ENCODE results near the gene RIPK4. TPM values are rescaled to one million over a fixed set of nuclear protein-coding genes. Genes with fewer than 3 reads are reported as not detected.

The RIPK4 gene
- total and polyA plus RNA-seq, 3 donors from 2014 or later: 3.9 to 10.2 (median 5.9) TPM

DNA sequence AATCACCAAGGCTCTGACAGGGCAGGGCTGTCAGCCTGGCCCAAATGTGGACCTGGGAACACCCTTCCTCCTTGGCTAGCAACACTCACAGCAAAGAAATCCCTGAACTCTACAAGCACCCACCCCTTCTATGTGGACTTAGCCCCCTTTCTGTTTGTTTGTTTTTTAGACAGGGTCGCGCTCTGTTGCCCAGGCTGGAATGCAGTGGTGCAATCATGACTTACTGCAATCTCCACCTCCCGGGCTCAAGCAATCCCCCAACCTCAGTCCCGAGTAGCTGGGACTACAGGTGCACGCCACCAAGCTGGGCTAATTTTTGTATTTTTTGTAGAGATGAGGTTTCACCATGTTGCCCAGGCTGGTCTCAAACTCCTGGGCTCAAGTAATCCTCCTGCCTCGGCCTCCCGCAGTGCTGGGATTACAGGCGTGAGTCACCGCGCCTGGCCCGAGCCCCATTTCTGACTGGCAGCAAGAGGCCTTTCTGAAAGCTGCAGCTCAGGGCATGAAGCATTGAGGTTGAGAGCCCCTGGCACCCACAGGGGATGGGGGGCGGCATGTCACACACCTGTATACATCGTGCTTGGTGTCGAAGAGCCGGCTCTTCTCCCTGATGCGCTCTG is 16.2 kb downstream of the RIPK4 start:
- WGBS, 2 donors: 94 to 96% methylated on average over 8 to 16 of the region's 16 CpGs
- no peak overlapping the region for H3K4me3 ChIP-seq
- no peak for DNase-seq
- TF ChIP-seq POLR2A (IDR thresholded peaks at IDR 0.05) (no peak), CTCF (IDR thresholded peaks at IDR 0.05) (no peak)
- intact Hi-C loops (cut with DNase I; ENCODE audit: low total_unique reads): no loop called here
- no peaks in the 10 kb centered on the region for H3K36me3 ChIP-seq (ENCODE audit: low read depth, missing control alignments)
- no peaks in the 10 kb centered on the region for H3K9me3 ChIP-seq
- no peaks in the 10 kb centered on the region for H3K27me3 ChIP-seq
- H3K4me1 ChIP-seq: no peaks in the 10 kb centered on the region
- no peak overlapping the region for H3K27ac ChIP-seq

DNA sequence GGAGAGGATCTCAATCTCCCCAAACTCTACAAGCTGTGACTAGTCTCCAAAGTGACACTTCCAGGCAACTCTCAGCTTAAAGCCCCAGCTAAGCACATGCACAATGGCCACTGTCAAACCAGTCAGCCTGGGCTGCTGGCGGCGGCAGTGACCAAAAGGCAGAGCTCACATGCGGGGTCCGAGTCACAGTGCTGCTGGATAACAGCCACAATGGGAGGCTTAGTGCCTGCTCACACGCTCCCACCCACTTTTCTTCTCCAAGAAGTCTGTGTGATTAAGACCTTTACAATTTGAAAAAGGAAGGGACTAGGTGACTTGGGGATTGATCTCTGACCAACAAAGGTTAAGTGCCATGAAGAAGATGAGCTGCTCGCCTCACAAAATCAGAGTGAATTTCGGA is 16.8 kb downstream of the RIPK4 start:
- no peak overlapping the region for H3K27ac ChIP-seq
- H3K9me3 ChIP-seq: no peaks in the 10 kb centered on the region
- TF ChIP-seq POLR2A (IDR thresholded peaks at IDR 0.05) (no peak), CTCF (IDR thresholded peaks at IDR 0.05) (no peak)
- 84 to 92% methylated on average over 7 of the region's 7 CpGs for WGBS, 2 donors
- no peak overlapping the region for H3K4me3 ChIP-seq
- no peaks in the 10 kb centered on the region for H3K36me3 ChIP-seq (ENCODE audit: low read depth, missing control alignments)
- no peak for DNase-seq
- no peaks in the 10 kb centered on the region for H3K4me1 ChIP-seq
- no peaks in the 10 kb centered on the region for H3K27me3 ChIP-seq
- intact Hi-C loops (cut with DNase I; ENCODE audit: low total_unique reads): no loop called here

- WGBS, 2 donors: 93 to 97% methylated on average over 10 of the region's 10 CpGs
- no peaks in the 10 kb centered on the region for H3K27me3 ChIP-seq
Measured at GRCh38 chr21:41749286-41749685, 17.6 kb downstream of the RIPK4 start.

DNA sequence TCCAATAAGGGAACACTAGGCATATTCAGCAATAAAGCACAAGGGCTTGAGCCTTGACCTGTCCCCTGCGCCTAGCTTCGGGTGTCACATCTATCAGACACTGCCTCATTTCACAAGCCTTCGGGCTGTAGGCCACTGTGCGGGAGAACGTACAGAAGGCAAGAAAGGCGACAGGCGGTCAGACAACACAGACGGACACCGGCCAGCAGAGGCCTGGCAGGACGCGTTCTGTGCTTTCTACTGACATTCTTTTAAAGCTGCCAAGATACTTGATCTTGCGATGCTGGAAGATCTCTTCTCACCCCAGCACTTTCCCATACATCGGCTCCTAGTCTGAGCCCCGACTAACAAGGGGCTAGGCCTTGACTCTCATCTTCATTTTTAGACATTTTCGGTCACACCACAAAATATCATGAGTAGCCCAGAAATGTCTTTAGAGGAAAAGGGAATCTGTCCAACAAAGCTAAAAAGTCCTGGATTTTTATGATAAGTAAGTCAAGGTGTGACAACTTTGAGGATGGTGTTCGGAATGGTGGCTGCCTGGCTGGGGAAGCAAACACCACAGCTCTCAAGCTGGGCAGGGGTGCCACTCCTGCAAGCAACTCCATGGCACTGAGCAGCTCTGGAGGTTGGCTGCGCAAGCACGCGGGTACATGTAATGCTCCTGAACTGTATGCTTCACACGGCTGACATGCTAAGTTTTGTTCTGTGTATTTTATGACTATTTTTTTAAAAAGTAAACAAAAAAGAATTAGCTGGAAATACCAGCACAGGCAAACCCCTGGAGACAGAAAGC is 18.7 kb downstream of the RIPK4 start:
- TF ChIP-seq POLR2A (IDR thresholded peaks at IDR 0.05): no peak
- no peak for TF ChIP-seq CTCF (IDR thresholded peaks at IDR 0.05)
- H3K4me1 ChIP-seq: no peaks in the 10 kb centered on the region
- DNase-seq: no peak
- H3K27ac ChIP-seq: no peak overlapping the region
- intact Hi-C loops (cut with DNase I; ENCODE audit: low total_unique reads): no loop called here
- no peak overlapping the region for H3K4me3 ChIP-seq
- no peaks in the 10 kb centered on the region for H3K9me3 ChIP-seq
- H3K36me3 ChIP-seq (ENCODE audit: low read depth, missing control alignments): no peaks in the 10 kb centered on the region
- H3K27me3 ChIP-seq: no peaks in the 10 kb centered on the region
- WGBS, 2 donors: 83 to 91% methylated on average over 20 of the region's 20 CpGs

More at GRCh38 chr21:41749286-41749685, 17.6 kb downstream of the RIPK4 start:
- Histone ChIP-seq H3K27ac (no peak overlapping the region), H3K36me3 (ENCODE audit: low read depth, missing control alignments) (no peaks in the 10 kb centered on the region), H3K4me1 (no peaks in the 10 kb centered on the region), H3K4me3 (no peak overlapping the region), H3K9me3 (no peaks in the 10 kb centered on the region)
- intact Hi-C loops (cut with DNase I; ENCODE audit: low total_unique reads): no loop called here
- TF ChIP-seq POLR2A (IDR thresholded peaks at IDR 0.05) (no peak), CTCF (IDR thresholded peaks at IDR 0.05) (no peak)
- no peak for DNase-seq

DNA sequence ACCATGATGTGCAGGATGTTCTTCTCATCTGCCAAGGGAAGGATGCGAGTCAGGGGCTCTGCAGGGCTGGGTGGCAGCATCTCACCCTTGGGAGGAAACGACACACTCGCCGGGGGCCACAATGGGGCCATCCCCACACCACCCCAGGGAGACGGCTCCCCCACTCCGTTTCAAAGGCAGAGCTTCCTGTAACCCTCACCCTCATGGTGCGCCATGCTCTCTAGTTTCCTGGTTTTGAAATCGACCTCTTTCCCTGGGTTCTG is 20.2 kb downstream of the RIPK4 start:
- no peak overlapping the region for H3K27ac ChIP-seq
- H3K9me3 ChIP-seq: no peaks in the 10 kb centered on the region
- no peak for DNase-seq
- no peaks in the 10 kb centered on the region for H3K36me3 ChIP-seq (ENCODE audit: low read depth, missing control alignments)
- H3K27me3 ChIP-seq: no peaks in the 10 kb centered on the region
- no peak overlapping the region for H3K4me3 ChIP-seq
- TF ChIP-seq POLR2A (IDR thresholded peaks at IDR 0.05) (no peak), CTCF (IDR thresholded peaks at IDR 0.05) (no peak)
- 92 to 94% methylated on average over 8 of the region's 8 CpGs for WGBS, 2 donors
- intact Hi-C loops (cut with DNase I; ENCODE audit: low total_unique reads): no loop called here
- no peaks in the 10 kb centered on the region for H3K4me1 ChIP-seq

Measured in testis (tissue), 3 donors.